ENCODE data around the gene ECSCR. TPM values are rescaled to one million over a fixed set of nuclear protein-coding genes. Genes with fewer than 3 reads are reported as not detected.

The ECSCR gene
- total RNA-seq, 1 experiment from 2014 or later = not detected

DNA sequence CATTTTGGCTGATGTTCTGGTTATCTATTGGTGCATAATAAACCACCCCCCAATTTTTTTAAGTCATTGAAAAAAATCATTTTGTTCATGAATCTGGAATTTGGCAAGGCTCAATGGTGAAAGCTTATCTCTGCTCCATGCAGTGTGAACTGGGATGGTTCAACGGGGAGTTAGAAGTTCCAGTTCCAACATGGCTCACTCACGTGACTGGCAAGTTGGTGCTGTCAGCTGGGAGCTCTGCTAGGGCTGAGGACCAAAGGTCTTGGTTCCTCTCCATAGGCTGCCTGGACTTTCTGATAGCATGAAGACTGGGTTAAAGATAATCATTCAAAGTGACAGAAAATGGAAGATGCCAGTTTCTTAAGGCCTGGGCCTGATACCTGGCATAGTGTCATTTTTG is 55.6 kb downstream of the ECSCR start:
- no TSS peak for BruUV-seq (replicated peaks)
- Histone ChIP-seq H3K36me3 (ENCODE audit: control insufficient read depth, insufficient read depth, low read length) (no peaks in the 10 kb centered on the region), H3K4me1 (ENCODE audit: control insufficient read depth, insufficient read depth, low read length) (peaks cover 14% of the 10 kb centered on the region), H3K9me3 (ENCODE audit: control insufficient read depth, insufficient read depth, low read depth, low read length) (no peaks in the 10 kb centered on the region), H3K27ac (ENCODE audit: low read length) (no peak overlapping the region), H3K4me3 (ENCODE audit: low read depth in 2 of 2, low read length in 2 of 2) (no peak overlapping the region), H3K27me3 (ENCODE audit: control insufficient read depth, insufficient read depth, low read length) (no peaks in the 10 kb centered on the region)
- ATAC-seq (no peak), DNase-seq (ENCODE audit: low read depth, low spot score) (no peak)
- ChIA-PET POLR2A (no interaction called here), CTCF (no interaction called here)
- in situ Hi-C loops (cut with HindIII; ENCODE audit: low pct_unique_long_range_greater_than_20kb, low sequenced_read_pairs) = loop anchor here (25.0 kb wide), 1 partner anchor 105 kb away; no protein-coding TSS in a partner anchor
- intact Hi-C loops (cut with micrococcal nuclease; ENCODE audit: unreplicated experiment) = no loop called here
- TF ChIP-seq, protein P1, sequence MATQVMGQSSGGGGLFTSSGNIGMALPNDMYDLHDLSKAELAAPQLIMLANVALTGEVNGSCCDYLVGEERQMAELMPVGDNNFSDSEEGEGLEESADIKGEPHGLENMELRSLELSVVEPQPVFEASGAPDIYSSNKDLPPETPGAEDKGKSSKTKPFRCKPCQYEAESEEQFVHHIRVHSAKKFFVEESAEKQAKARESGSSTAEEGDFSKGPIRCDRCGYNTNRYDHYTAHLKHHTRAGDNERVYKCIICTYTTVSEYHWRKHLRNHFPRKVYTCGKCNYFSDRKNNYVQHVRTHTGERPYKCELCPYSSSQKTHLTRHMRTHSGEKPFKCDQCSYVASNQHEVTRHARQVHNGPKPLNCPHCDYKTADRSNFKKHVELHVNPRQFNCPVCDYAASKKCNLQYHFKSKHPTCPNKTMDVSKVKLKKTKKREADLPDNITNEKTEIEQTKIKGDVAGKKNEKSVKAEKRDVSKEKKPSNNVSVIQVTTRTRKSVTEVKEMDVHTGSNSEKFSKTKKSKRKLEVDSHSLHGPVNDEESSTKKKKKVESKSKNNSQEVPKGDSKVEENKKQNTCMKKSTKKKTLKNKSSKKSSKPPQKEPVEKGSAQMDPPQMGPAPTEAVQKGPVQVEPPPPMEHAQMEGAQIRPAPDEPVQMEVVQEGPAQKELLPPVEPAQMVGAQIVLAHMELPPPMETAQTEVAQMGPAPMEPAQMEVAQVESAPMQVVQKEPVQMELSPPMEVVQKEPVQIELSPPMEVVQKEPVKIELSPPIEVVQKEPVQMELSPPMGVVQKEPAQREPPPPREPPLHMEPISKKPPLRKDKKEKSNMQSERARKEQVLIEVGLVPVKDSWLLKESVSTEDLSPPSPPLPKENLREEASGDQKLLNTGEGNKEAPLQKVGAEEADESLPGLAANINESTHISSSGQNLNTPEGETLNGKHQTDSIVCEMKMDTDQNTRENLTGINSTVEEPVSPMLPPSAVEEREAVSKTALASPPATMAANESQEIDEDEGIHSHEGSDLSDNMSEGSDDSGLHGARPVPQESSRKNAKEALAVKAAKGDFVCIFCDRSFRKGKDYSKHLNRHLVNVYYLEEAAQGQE (IDR thresholded peaks at IDR 0.05; ENCODE audit: insufficient read depth in 1 of 2, low read depth in 2 of 2, low read length in 1 of 2) = no peak
- TF ChIP-seq, protein P2, sequence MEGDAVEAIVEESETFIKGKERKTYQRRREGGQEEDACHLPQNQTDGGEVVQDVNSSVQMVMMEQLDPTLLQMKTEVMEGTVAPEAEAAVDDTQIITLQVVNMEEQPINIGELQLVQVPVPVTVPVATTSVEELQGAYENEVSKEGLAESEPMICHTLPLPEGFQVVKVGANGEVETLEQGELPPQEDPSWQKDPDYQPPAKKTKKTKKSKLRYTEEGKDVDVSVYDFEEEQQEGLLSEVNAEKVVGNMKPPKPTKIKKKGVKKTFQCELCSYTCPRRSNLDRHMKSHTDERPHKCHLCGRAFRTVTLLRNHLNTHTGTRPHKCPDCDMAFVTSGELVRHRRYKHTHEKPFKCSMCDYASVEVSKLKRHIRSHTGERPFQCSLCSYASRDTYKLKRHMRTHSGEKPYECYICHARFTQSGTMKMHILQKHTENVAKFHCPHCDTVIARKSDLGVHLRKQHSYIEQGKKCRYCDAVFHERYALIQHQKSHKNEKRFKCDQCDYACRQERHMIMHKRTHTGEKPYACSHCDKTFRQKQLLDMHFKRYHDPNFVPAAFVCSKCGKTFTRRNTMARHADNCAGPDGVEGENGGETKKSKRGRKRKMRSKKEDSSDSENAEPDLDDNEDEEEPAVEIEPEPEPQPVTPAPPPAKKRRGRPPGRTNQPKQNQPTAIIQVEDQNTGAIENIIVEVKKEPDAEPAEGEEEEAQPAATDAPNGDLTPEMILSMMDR (IDR thresholded peaks at IDR 0.05) = no peak
- TF ChIP-seq SIN3A (IDR thresholded peaks at IDR 0.05; ENCODE audit: borderline replicate concordance, insufficient read depth, low read depth, low read length) = no peak
- no peak for TF ChIP-seq TCF7L2 (IDR thresholded peaks at IDR 0.05; ENCODE audit: low read depth, low read length)
- no peak for TF ChIP-seq POLR2AphosphoS5 (IDR thresholded peaks at IDR 0.05; ENCODE audit: low read depth, low read length)

DNA sequence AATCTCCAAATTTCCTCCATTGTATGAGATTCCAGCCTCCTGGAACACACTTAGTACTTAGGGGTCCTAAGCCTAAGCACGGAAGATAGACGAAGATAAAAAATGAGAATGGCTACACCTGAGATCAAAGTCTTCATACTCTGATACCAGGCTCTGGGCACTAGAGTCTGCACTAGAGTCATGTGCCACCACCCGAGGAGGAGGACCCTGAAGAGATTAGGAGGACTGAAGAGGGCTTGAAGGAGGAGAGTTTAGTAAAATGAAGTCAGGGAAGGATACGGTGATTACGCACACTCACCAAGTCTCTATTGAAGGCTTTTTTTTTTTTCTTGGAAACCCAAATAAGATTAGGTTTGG is 58.1 kb downstream of the ECSCR start:
- CTCF ChIA-PET = no interaction called here
- TF ChIP-seq, protein P1 (IDR thresholded peaks at IDR 0.05; ENCODE audit: insufficient read depth in 1 of 2, low read depth in 2 of 2, low read length in 1 of 2) = no peak
- TF ChIP-seq TCF7L2 (IDR thresholded peaks at IDR 0.05; ENCODE audit: low read depth, low read length) (no peak), POLR2AphosphoS5 (IDR thresholded peaks at IDR 0.05; ENCODE audit: low read depth, low read length) (no peak), SIN3A (IDR thresholded peaks at IDR 0.05; ENCODE audit: borderline replicate concordance, insufficient read depth, low read depth, low read length) (no peak)
- TF ChIP-seq, protein P2 (IDR thresholded peaks at IDR 0.05) = no peak

More for the DNA sequence above, 58.1 kb downstream of the ECSCR start:
- in situ Hi-C loops (cut with HindIII; ENCODE audit: low pct_unique_long_range_greater_than_20kb, low sequenced_read_pairs) = loop anchor here (25.0 kb wide), 1 partner anchor 108 kb away; no protein-coding TSS in a partner anchor
- no peaks in the 10 kb centered on the region for H3K36me3 ChIP-seq (ENCODE audit: control insufficient read depth, insufficient read depth, low read length)
- intact Hi-C loops (cut with micrococcal nuclease; ENCODE audit: unreplicated experiment) = no loop called here
- DNase-seq (ENCODE audit: low read depth, low spot score) (no peak), ATAC-seq (no peak)
- no peaks in the 10 kb centered on the region for H3K27me3 ChIP-seq (ENCODE audit: control insufficient read depth, insufficient read depth, low read length)
- no peaks in the 10 kb centered on the region for H3K9me3 ChIP-seq (ENCODE audit: control insufficient read depth, insufficient read depth, low read depth, low read length)
- POLR2A ChIA-PET = no interaction called here
- BruUV-seq (replicated peaks) = no TSS peak
- H3K4me1 ChIP-seq (ENCODE audit: control insufficient read depth, insufficient read depth, low read length) = peaks cover 14% of the 10 kb centered on the region
- H3K27ac ChIP-seq (ENCODE audit: low read length) = peak overlapping the region; percentile 91
- H3K4me3 ChIP-seq (ENCODE audit: low read depth in 2 of 2, low read length in 2 of 2) = peak overlapping the region; percentile 53 to 71
